ENCODE measurements around the gene IP6K3. TPM values are rescaled to one million over a fixed set of nuclear protein-coding genes. Genes with fewer than 3 reads are reported as not detected.

The IP6K3 gene
- total RNA-seq, 1 experiment from 2014 or later, result not detected

- Histone ChIP-seq H3K27me3 (ENCODE audit: control insufficient read depth, insufficient read depth, low read length) (no peaks in the 10 kb centered on the region), H3K4me1 (ENCODE audit: control insufficient read depth, insufficient read depth, low read length) (peaks cover 9% of the 10 kb centered on the region), H3K9me3 (ENCODE audit: control insufficient read depth, insufficient read depth, low read depth, low read length) (no peaks in the 10 kb centered on the region), H3K4me3 (ENCODE audit: low read depth in 2 of 2, low read length in 2 of 2) (no peak overlapping the region), H3K36me3 (ENCODE audit: control insufficient read depth, insufficient read depth, low read length) (no peaks in the 10 kb centered on the region), H3K27ac (ENCODE audit: low read length) (no peak overlapping the region)
- ChIA-PET CTCF (interaction anchor here (0.5 to 3.9 kb wide), 8 partner anchors 13 to 905 kb away, joined by 3 to 24 read pairs (median 8); partner anchors contain the start of gene UQCC2), POLR2A (no interaction called here)
- in situ Hi-C loops (cut with HindIII; ENCODE audit: low pct_unique_long_range_greater_than_20kb, low sequenced_read_pairs) (no loop called here), intact Hi-C loops (cut with micrococcal nuclease; ENCODE audit: unreplicated experiment) (loop anchor here (10.0 kb wide), 1 partner anchor 411 kb away; no protein-coding TSS in a partner anchor)
- DNase-seq (ENCODE audit: low read depth, low spot score) (peak; percentile 58), ATAC-seq (peak; percentile 84)
- peak; percentile 95 for TF ChIP-seq CTCF (IDR thresholded peaks at IDR 0.05)
- no peak for TF ChIP-seq SIN3A (IDR thresholded peaks at IDR 0.05; ENCODE audit: borderline replicate concordance, insufficient read depth, low read depth, low read length)
- no peak for TF ChIP-seq TCF7L2 (IDR thresholded peaks at IDR 0.05; ENCODE audit: low read depth, low read length)
- no peak for TF ChIP-seq POLR2AphosphoS5 (IDR thresholded peaks at IDR 0.05; ENCODE audit: low read depth, low read length)
- no peak for TF ChIP-seq REST (IDR thresholded peaks at IDR 0.05; ENCODE audit: insufficient read depth in 1 of 2, low read depth in 2 of 2, low read length in 1 of 2)
- BruUV-seq (replicated peaks), result no TSS peak
Measured at GRCh38 chr6:33744001-33744848, 2.5 kb downstream of the IP6K3 start.

GRCh38 chr6:33742837-33743236 is 3.9 kb downstream of the IP6K3 start:
- no peak overlapping the region for H3K27ac ChIP-seq (ENCODE audit: low read length)
- POLR2A ChIA-PET, result no interaction called here
- H3K9me3 ChIP-seq (ENCODE audit: control insufficient read depth, insufficient read depth, low read depth, low read length), result no peaks in the 10 kb centered on the region
- no peak for ATAC-seq
- no peak for DNase-seq (ENCODE audit: low read depth, low spot score)
- in situ Hi-C loops (cut with HindIII; ENCODE audit: low pct_unique_long_range_greater_than_20kb, low sequenced_read_pairs), result no loop called here
- no TSS peak for BruUV-seq (replicated peaks)
- TF ChIP-seq REST (IDR thresholded peaks at IDR 0.05; ENCODE audit: insufficient read depth in 1 of 2, low read depth in 2 of 2, low read length in 1 of 2) (no peak), CTCF (IDR thresholded peaks at IDR 0.05) (no peak), SIN3A (IDR thresholded peaks at IDR 0.05; ENCODE audit: borderline replicate concordance, insufficient read depth, low read depth, low read length) (no peak), TCF7L2 (IDR thresholded peaks at IDR 0.05; ENCODE audit: low read depth, low read length) (no peak), POLR2AphosphoS5 (IDR thresholded peaks at IDR 0.05; ENCODE audit: low read depth, low read length) (no peak)
- CTCF ChIA-PET, result interaction anchor here (0.6 to 3.9 kb wide), 3 partner anchors 19 to 40 kb away, joined by 3 to 24 read pairs (median 12); partner anchors contain the start of gene UQCC2
- H3K4me1 ChIP-seq (ENCODE audit: control insufficient read depth, insufficient read depth, low read length), result peaks cover 9% of the 10 kb centered on the region
- H3K36me3 ChIP-seq (ENCODE audit: control insufficient read depth, insufficient read depth, low read length), result no peaks in the 10 kb centered on the region
- no peak overlapping the region for H3K4me3 ChIP-seq (ENCODE audit: low read depth in 2 of 2, low read length in 2 of 2)
- intact Hi-C loops (cut with micrococcal nuclease; ENCODE audit: unreplicated experiment), result loop anchor here (10.0 kb wide), 1 partner anchor 412 kb away; no protein-coding TSS in a partner anchor
- H3K27me3 ChIP-seq (ENCODE audit: control insufficient read depth, insufficient read depth, low read length), result no peaks in the 10 kb centered on the region

Measured in Panc1 (cell line).